ENCODE data around the gene HELB. TPM values are rescaled to one million over a fixed set of nuclear protein-coding genes. Genes with fewer than 3 reads are reported as not detected.
"Not testable (repeated sequence)": the region's sequence is repeated elsewhere in the genome, so short reads cannot be mapped to it uniquely, and the experiment has no call there.

The HELB gene
- total and polyA plus RNA-seq, 4 donors: 0.63 to 16.4 (median 2.5) TPM

DNA sequence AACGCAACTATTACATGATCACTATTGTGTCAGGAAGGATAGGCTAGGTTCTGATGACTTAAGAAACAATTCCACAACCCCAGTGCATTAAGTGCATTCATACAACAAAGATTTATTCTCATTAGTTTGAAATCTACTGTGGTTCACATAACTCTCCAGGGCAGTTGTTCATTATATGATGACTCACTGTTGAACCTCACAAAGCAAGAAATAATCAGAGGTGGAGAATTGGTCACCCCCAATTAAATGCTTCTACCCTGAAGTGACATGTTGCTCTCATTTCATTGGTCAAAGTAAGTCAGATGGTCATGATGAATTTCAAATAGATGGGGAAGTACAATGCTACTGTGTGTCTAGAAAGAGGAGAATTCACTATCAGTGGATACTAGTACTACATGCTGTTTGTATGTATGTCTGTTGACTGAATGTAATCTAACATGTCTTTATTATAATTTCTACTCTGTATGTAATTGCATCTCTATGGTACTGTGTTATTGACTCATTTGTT lies 6.1 kb upstream of the HELB start:
- Histone ChIP-seq H3K27ac (ENCODE audit: low read depth in 1 of 2, low read length in 1 of 2) (no peak overlapping the region), H3K4me1 (ENCODE audit: control insufficient read depth in 5 of 5, insufficient read depth in 5 of 5, low read length in 5 of 5) (no peaks in the 10 kb centered on the region), H3K27me3 (ENCODE audit: control insufficient read depth in 3 of 3, insufficient read depth in 3 of 3, low read length in 2 of 3) (peaks cover 0 to 2% (median 0%) of the 10 kb centered on the region in 3 donors), H3K4me3 (no peak overlapping the region), H3K9me3 (ENCODE audit: control insufficient read depth in 4 of 4, insufficient read depth in 3 of 4, low read length in 3 of 4) (no peaks in the 10 kb centered on the region), H3K9ac (ENCODE audit: insufficient read depth in 1 of 2, low read length in 2 of 2) (no peak overlapping the region), H3K36me3 (ENCODE audit: control insufficient read depth in 4 of 4, insufficient read depth in 4 of 4, low read length in 4 of 4) (no peaks in the 10 kb centered on the region)
- no peak for DNase-seq
- ATAC-seq (ENCODE audit: insufficient read depth, low FRiP score): no peak
- 88 to 93% methylated on average over 1 of the region's 1 CpG for WGBS, 2 donors
- TF ChIP-seq CTCF (IDR thresholded peaks at IDR 0.05; ENCODE audit: control extremely low read depth, extremely low read depth): no peak

- DNase-seq (no peak), ATAC-seq (ENCODE audit: insufficient read depth, low FRiP score) (no peak)
- TF ChIP-seq CTCF (IDR thresholded peaks at IDR 0.05; ENCODE audit: control extremely low read depth, extremely low read depth): no peak
- no peak overlapping the region for H3K27ac ChIP-seq (ENCODE audit: low read depth in 1 of 2, low read length in 1 of 2)
- H3K36me3 ChIP-seq (ENCODE audit: control insufficient read depth in 4 of 4, insufficient read depth in 4 of 4, low read length in 4 of 4): no peaks in the 10 kb centered on the region
- H3K9me3 ChIP-seq (ENCODE audit: control insufficient read depth in 4 of 4, insufficient read depth in 3 of 4, low read length in 3 of 4): no peaks in the 10 kb centered on the region
- 56 to 66% methylated on average over 4 of the region's 4 CpGs for WGBS, 2 donors
- H3K9ac ChIP-seq (ENCODE audit: insufficient read depth in 1 of 2, low read length in 2 of 2): no peak overlapping the region
- H3K4me3 ChIP-seq: no peak overlapping the region
- no peaks in the 10 kb centered on the region for H3K4me1 ChIP-seq (ENCODE audit: control insufficient read depth in 5 of 5, insufficient read depth in 5 of 5, low read length in 5 of 5)
- H3K27me3 ChIP-seq (ENCODE audit: control insufficient read depth in 3 of 3, insufficient read depth in 3 of 3, low read length in 2 of 3): peaks cover 0 to 2% (median 0%) of the 10 kb centered on the region in 3 donors
Observed at GRCh38 chr12:66297080-66297479, 5.2 kb upstream of the HELB start.

DNA sequence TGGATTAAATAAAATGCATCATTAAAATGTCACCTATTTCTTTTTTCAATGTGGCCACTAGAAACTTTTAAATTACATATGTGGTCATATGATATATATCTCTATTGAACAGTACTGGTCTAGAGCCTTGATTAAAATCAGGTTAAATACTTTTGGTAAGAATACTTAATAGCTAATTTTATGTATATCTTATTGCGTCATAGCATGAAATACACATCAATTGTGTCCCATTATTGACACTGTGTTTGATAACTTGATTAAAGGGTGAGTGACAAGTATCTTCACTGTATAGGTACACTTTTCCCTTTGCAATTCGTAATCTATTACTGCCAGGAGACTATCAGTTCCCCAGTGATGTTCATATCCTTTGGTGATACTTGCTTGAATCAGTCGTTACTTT lies 4.4 kb upstream of the HELB start:
- H3K9ac ChIP-seq (ENCODE audit: insufficient read depth in 1 of 2, low read length in 2 of 2): no peak overlapping the region
- peaks cover 0 to 3% (median 0%) of the 10 kb centered on the region in 5 donors for H3K4me1 ChIP-seq (ENCODE audit: control insufficient read depth in 5 of 5, insufficient read depth in 5 of 5, low read length in 5 of 5)
- DNase-seq: no peak
- no peak overlapping the region for H3K4me3 ChIP-seq
- no peaks in the 10 kb centered on the region for H3K36me3 ChIP-seq (ENCODE audit: control insufficient read depth in 4 of 4, insufficient read depth in 4 of 4, low read length in 4 of 4)
- ATAC-seq (ENCODE audit: insufficient read depth, low FRiP score): no peak
- TF ChIP-seq CTCF (IDR thresholded peaks at IDR 0.05; ENCODE audit: control extremely low read depth, extremely low read depth): no peak
- H3K27ac ChIP-seq (ENCODE audit: low read depth in 1 of 2, low read length in 1 of 2): no peak overlapping the region
- no peaks in the 10 kb centered on the region for H3K9me3 ChIP-seq (ENCODE audit: control insufficient read depth in 4 of 4, insufficient read depth in 3 of 4, low read length in 3 of 4)
- WGBS, 2 donors: 88 to 93% methylated on average over 3 of the region's 3 CpGs
- peaks cover 0 to 2% (median 0%) of the 10 kb centered on the region in 3 donors for H3K27me3 ChIP-seq (ENCODE audit: control insufficient read depth in 3 of 3, insufficient read depth in 3 of 3, low read length in 2 of 3)

GRCh38 chr12:66302827-66303169 lies 505 bp downstream of the HELB start:
- ATAC-seq (ENCODE audit: insufficient read depth, low FRiP score): no peak
- H3K9ac ChIP-seq (ENCODE audit: insufficient read depth in 1 of 2, low read length in 2 of 2): peak overlapping the region in 1 of 2 donors; percentile 84
- 7% methylated on average over 6 of the region's 6 CpGs for WGBS, 2 donors
- no peaks in the 10 kb centered on the region for H3K36me3 ChIP-seq (ENCODE audit: control insufficient read depth in 4 of 4, insufficient read depth in 4 of 4, low read length in 4 of 4)
- H3K4me1 ChIP-seq (ENCODE audit: control insufficient read depth in 5 of 5, insufficient read depth in 5 of 5, low read length in 5 of 5): peaks cover 0 to 11% (median 4%) of the 10 kb centered on the region in 5 donors
- no peaks in the 10 kb centered on the region for H3K9me3 ChIP-seq (ENCODE audit: control insufficient read depth in 4 of 4, insufficient read depth in 3 of 4, low read length in 3 of 4)
- TF ChIP-seq CTCF (IDR thresholded peaks at IDR 0.05; ENCODE audit: control extremely low read depth, extremely low read depth): no peak
- DNase-seq: no peak
- peak overlapping the region; percentile 94 for H3K4me3 ChIP-seq
- peak overlapping the region; percentile 60 to 93 for H3K27ac ChIP-seq (ENCODE audit: low read depth in 1 of 2, low read length in 1 of 2)
- H3K27me3 ChIP-seq (ENCODE audit: control insufficient read depth in 3 of 3, insufficient read depth in 3 of 3, low read length in 2 of 3): peaks cover 0 to 2% (median 0%) of the 10 kb centered on the region in 3 donors

DNA sequence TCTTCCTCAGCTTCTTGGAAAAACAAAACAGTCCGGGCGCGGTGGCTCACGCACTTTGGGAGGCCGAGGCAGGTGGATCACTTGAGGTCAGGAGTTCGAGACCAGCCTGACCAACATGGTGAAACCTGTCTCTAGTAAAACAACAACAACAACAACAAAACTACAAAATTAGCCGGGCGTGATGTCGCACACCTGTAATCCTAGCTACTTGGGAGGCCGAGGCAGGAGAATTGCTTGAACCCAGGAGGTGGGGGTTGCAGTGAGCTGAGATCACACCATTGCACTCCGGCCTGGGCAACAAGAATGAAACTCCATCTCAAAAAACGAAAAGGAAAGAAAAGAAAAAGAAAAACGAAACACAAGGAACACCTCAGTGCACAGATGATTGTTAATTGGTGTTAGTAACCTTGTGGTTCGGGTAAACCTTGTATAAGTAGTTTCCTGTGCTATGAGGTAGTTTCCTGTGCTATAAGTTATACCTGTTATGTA lies 1.1 kb downstream of the HELB start:
- not testable (repeated sequence) for H3K9ac ChIP-seq (ENCODE audit: insufficient read depth in 1 of 2, low read length in 2 of 2); H3K36me3 ChIP-seq (ENCODE audit: control insufficient read depth in 4 of 4, insufficient read depth in 4 of 4, low read length in 4 of 4); H3K4me3 ChIP-seq; H3K9me3 ChIP-seq (ENCODE audit: control insufficient read depth in 4 of 4, insufficient read depth in 3 of 4, low read length in 3 of 4); ATAC-seq (ENCODE audit: insufficient read depth, low FRiP score); H3K27me3 ChIP-seq (ENCODE audit: control insufficient read depth in 3 of 3, insufficient read depth in 3 of 3, low read length in 2 of 3); H3K27ac ChIP-seq (ENCODE audit: low read depth in 1 of 2, low read length in 1 of 2); DNase-seq
- peaks cover 0 to 11% (median 4%) of the 10 kb centered on the region in 5 donors for H3K4me1 ChIP-seq (ENCODE audit: control insufficient read depth in 5 of 5, insufficient read depth in 5 of 5, low read length in 5 of 5)
- 71 to 77% methylated on average over 14 of the region's 14 CpGs for WGBS, 2 donors
